Ishikawa (cell line): ENCODE measurements around the gene JADE1.

Source experiments
- CEBPB ChIP-seq: IDR thresholded peaks from 2 replicates; pipeline ENCODE4 v1.6.1; 2012
- CREB1 ChIP-seq: IDR thresholded peaks from 2 replicates; pipeline ENCODE4 v1.6.1; 2012; ENCODE audit warnings: low read depth
- EGR1 ChIP-seq: IDR thresholded peaks from 2 replicates; pipeline ENCODE4 v1.6.1; 2012
- EP300 ChIP-seq: IDR thresholded peaks from 2 replicates; pipeline ENCODE4 v1.6.1; 2012; ENCODE audit warnings: borderline replicate concordance
- FOXM1 ChIP-seq: IDR thresholded peaks from 2 replicates; pipeline ENCODE4 v1.6.1; 2012; ENCODE audit warnings: low read depth, borderline replicate concordance
- MAX ChIP-seq: IDR thresholded peaks from 2 replicates; pipeline ENCODE4 v1.6.1; 2012
- NFIC ChIP-seq: IDR thresholded peaks from 2 replicates; pipeline ENCODE4 v1.6.1; 2012
- RAD21 ChIP-seq: IDR thresholded peaks from 2 replicates; pipeline ENCODE4 v1.6.1; 2012; ENCODE audit warnings: low read depth
- REST ChIP-seq: IDR thresholded peaks from 2 replicates; pipeline ENCODE4 v1.6.1; 2012; ENCODE audit warnings: low read depth, mild to moderate bottlenecking
- TAF1 ChIP-seq: IDR thresholded peaks from 2 replicates; pipeline ENCODE4 v1.6.1; 2012; ENCODE audit warnings: low read depth, mild to moderate bottlenecking
- TCF12 ChIP-seq: IDR thresholded peaks from 2 replicates; pipeline ENCODE4 v1.6.1; 2012; ENCODE audit warnings: low read depth
- TEAD4 ChIP-seq: IDR thresholded peaks from 2 replicates; pipeline ENCODE4 v1.6.1; 2012
- YY1 ChIP-seq: IDR thresholded peaks from 2 replicates; pipeline ENCODE4 v1.6.1; 2012; ENCODE audit warnings: low read depth
- ZBTB7A ChIP-seq: IDR thresholded peaks from 2 replicates; pipeline ENCODE4 v1.6.1; 2012; ENCODE audit warnings: low read depth
- TF ChIP-seq, protein P1 (sequence below): IDR thresholded peaks from 2 replicates; pipeline ENCODE4 v1.6.1; 2012

JADE1 gene

GRCh38 chr4:128770807-128771206, 38.7 kb upstream of the JADE1 start:
- TF ChIP-seq EGR1 (no peak), CREB1 (no peak), RAD21 (no peak), TCF12 (no peak), ZBTB7A (no peak), REST (no peak), TAF1 (no peak), YY1 (no peak), FOXM1 (no peak), EP300 (no peak), TEAD4 (no peak), MAX (no peak), NFIC (no peak), CEBPB (no peak)
- TF ChIP-seq, protein P1, sequence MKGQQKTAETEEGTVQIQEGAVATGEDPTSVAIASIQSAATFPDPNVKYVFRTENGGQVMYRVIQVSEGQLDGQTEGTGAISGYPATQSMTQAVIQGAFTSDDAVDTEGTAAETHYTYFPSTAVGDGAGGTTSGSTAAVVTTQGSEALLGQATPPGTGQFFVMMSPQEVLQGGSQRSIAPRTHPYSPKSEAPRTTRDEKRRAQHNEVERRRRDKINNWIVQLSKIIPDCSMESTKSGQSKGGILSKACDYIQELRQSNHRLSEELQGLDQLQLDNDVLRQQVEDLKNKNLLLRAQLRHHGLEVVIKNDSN, result no peak

- TF ChIP-seq FOXM1 (no peak), ZBTB7A (no peak), TEAD4 (no peak), EP300 (no peak), RAD21 (no peak), CREB1 (no peak), REST (no peak), CEBPB (no peak), TAF1 (no peak), YY1 (no peak)
- TF ChIP-seq, protein P1, result no peak
These were observed 34.0 kb upstream of the JADE1 start for GRCh38 chr4:128775477-128775876.

GRCh38 chr4:128775916-128776315, 33.6 kb upstream of the JADE1 start:
- no peak for TF ChIP-seq YY1
- TF ChIP-seq RAD21, result no peak
- TF ChIP-seq TAF1, result no peak
- TF ChIP-seq CREB1, result no peak
- no peak for TF ChIP-seq MAX

DNA sequence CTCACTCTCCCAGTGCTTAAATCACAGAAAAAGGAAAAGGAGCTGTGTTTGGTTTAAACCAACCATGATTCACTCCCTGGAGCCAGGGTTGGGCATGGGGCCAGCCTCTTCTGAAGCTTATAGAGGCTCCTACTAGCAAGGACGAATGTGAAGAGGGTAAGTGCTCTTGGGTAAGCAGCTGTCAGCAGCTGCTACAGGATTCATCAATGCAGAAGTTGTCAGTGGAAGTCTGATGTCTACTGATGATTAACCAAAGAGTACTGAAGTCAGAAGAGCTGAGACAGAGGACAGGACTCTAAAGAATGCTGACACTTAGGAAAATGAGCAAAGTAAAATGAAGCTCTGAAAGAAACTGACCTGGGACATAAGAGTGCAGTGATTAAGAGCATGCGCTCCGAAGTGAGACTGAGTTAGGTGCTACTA, 32.7 kb upstream of the JADE1 start:
- TF ChIP-seq CEBPB (no peak), EP300 (no peak), FOXM1 (no peak), EGR1 (no peak), TEAD4 (no peak), CREB1 (no peak)

DNA sequence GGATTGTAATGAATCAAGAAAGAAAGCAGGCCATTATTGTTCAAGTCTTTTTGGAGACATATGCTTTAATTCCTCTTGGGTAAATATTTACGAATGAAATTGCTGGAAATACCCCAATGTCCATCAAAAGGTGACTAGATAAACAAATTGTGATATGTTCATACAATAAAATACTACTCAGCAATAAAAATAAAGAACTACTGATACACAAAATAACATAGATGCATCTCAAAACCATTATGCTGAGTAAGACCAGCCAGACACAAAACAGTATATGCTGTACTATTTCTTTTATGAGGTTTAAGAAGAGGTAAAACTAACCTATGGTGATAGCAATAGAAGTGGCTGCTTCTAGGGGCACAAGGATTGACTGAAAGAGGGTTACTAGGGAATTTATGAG, 28.8 kb upstream of the JADE1 start:
- TF ChIP-seq TAF1 (no peak), EGR1 (no peak), MAX (no peak), NFIC (no peak), CEBPB (no peak), RAD21 (no peak), REST (no peak), TCF12 (no peak), ZBTB7A (no peak), FOXM1 (no peak), YY1 (no peak), EP300 (no peak), TEAD4 (no peak), CREB1 (no peak)
- TF ChIP-seq, protein P1, result no peak
